Measurements from ENCODE around the gene SPATA6. TPM values are rescaled to one million over a fixed set of nuclear protein-coding genes. Genes with fewer than 3 reads are reported as not detected.

SPATA6 gene
- total and polyA plus RNA-seq, 2 donors (not counting 3 experiments of a cell fraction or from before 2014, with no cell fraction given): 0.79 to 4.9 TPM

- H4K20me1 ChIP-seq (replicated peaks; ENCODE audit: control insufficient read depth, extremely low read depth, insufficient read depth, low read length): no peaks in the 10 kb centered on the region
- ChIA-PET CTCF (interaction anchor here (6.5 kb wide), 1 partner anchor 8 kb away, joined by 39 read pairs; no protein-coding TSS in a partner anchor), POLR2A (no interaction called here)
- H3K9me3 ChIP-seq (replicated peaks; ENCODE audit: control insufficient read depth, insufficient read depth, low read length): no peaks in the 10 kb centered on the region
- H3K4me3 ChIP-seq (replicated peaks in 1 of 3; ENCODE audit: insufficient read depth in 1 of 3, low read depth in 1 of 3, low read length in 3 of 3): no peak overlapping the region
- H3K9me1 ChIP-seq (replicated peaks; ENCODE audit: control insufficient read depth, extremely low read depth, insufficient read depth, low read length): no peaks in the 10 kb centered on the region
- no peak overlapping the region for H3K4me2 ChIP-seq (ENCODE audit: insufficient read depth, low read length)
- H3K27me3 ChIP-seq (ENCODE audit: control insufficient read depth in 2 of 2, insufficient read depth in 2 of 2, low read length in 2 of 2): no peaks in the 10 kb centered on the region
- DNase-seq (ENCODE audit: low read depth, low spot score) (no peak), FAIRE-seq (no peak)
- no peak overlapping the region for H3K27ac ChIP-seq (ENCODE audit: insufficient read depth, low read depth, low read length)
- no peak overlapping the region for H3K9ac ChIP-seq (replicated peaks; ENCODE audit: extremely low read depth, insufficient read depth, low read length)
- H2AFZ ChIP-seq (ENCODE audit: low read depth, low read length): no peak overlapping the region
- no TSS peak for BruUV-seq (replicated peaks)
- no peaks in the 10 kb centered on the region for H3K4me1 ChIP-seq (ENCODE audit: control insufficient read depth, extremely low read depth, insufficient read depth, low read length)
- dilution Hi-C loops (cut with MboI; ENCODE audit: extremely low pct_ligation_motif_present, low sequenced_read_pairs): no loop called here
- H3K79me2 ChIP-seq (ENCODE audit: control insufficient read depth, insufficient read depth, low read length): no peaks in the 10 kb centered on the region
- TF ChIP-seq MYC (IDR thresholded peaks at IDR 0.05; ENCODE audit: low read depth, low read length) (no peak), POLR2AphosphoS5 (IDR thresholded peaks at IDR 0.05; ENCODE audit: insufficient read depth, low read depth, low read length) (no peak), JUN (IDR thresholded peaks at IDR 0.05; ENCODE audit: borderline replicate concordance, insufficient read depth, insufficient read length, low read depth) (no peak), FOS (IDR thresholded peaks at IDR 0.05; ENCODE audit: borderline replicate concordance, insufficient read depth, low read length) (no peak), POLR2A (IDR thresholded peaks at IDR 0.05; ENCODE audit: low read depth, low read length) (no peak), CTCF (IDR thresholded peaks at IDR 0.05; ENCODE audit: extremely low read depth in 1 of 2, insufficient read depth in 1 of 2, low read depth in 1 of 2, low read length in 2 of 2) (no peak)
- TF ChIP-seq, protein P1, sequence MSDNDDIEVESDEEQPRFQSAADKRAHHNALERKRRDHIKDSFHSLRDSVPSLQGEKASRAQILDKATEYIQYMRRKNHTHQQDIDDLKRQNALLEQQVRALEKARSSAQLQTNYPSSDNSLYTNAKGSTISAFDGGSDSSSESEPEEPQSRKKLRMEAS (IDR thresholded peaks at IDR 0.05; ENCODE audit: insufficient read depth, insufficient read length): no peak
- H3K36me3 ChIP-seq (ENCODE audit: control insufficient read depth in 2 of 2, extremely low read depth in 1 of 2, insufficient read depth in 2 of 2, low read length in 2 of 2): no peaks in the 10 kb centered on the region
- intact Hi-C loops (cut with micrococcal nuclease): no loop called here
Observed at GRCh38 chr1:48506870-48507269, 34.9 kb upstream of the SPATA6 start.
